ENCODE measurements around the gene ABCC6.

Gene ABCC6

GRCh38 chr16:16143038-16143763 is 80.1 kb downstream of the ABCC6 start:
- H3K79me2 ChIP-seq (ENCODE audit: insufficient read depth, low read length), result no peaks in the 10 kb centered on the region
- H2AFZ ChIP-seq (ENCODE audit: low read depth, low read length), result no peak overlapping the region
- peaks cover 60% of the 10 kb centered on the region for H3K36me3 ChIP-seq (ENCODE audit: insufficient read depth, low read length)
- no peak overlapping the region for H3K27ac ChIP-seq (ENCODE audit: low read length)
- H3K4me1 ChIP-seq (ENCODE audit: insufficient read depth, low read length), result no peaks in the 10 kb centered on the region
- H3K9ac ChIP-seq (ENCODE audit: low read depth, low read length), result no peak overlapping the region
- peak; percentile 42; the same call in 1 of the 3 replicates for ATAC-seq (ENCODE audit: insufficient read depth, low read depth)
- DNase-seq, result peak; percentile 34
- no peak overlapping the region for H3K4me3 ChIP-seq (ENCODE audit: low read depth in 1 of 2, low read length in 2 of 2)
- TF ChIP-seq CTCF (IDR thresholded peaks at IDR 0.05; ENCODE audit: borderline replicate concordance, extremely low read depth, low read length, poor library complexity, severe bottlenecking) (peak; percentile 58), EZH2 (IDR thresholded peaks at IDR 0.05; ENCODE audit: borderline replicate concordance, low read depth, low read length, severe bottlenecking) (no peak)
- H4K20me1 ChIP-seq (ENCODE audit: insufficient read depth, low read length), result peaks cover 4% of the 10 kb centered on the region
- H3K27me3 ChIP-seq (ENCODE audit: insufficient read depth, low read length, poor library complexity), result no peaks in the 10 kb centered on the region
- H3K4me2 ChIP-seq (ENCODE audit: insufficient read depth, low read length), result no peak overlapping the region
- no peaks in the 10 kb centered on the region for H3K9me3 ChIP-seq (ENCODE audit: insufficient read depth, low read length, severe bottlenecking)

DNA sequence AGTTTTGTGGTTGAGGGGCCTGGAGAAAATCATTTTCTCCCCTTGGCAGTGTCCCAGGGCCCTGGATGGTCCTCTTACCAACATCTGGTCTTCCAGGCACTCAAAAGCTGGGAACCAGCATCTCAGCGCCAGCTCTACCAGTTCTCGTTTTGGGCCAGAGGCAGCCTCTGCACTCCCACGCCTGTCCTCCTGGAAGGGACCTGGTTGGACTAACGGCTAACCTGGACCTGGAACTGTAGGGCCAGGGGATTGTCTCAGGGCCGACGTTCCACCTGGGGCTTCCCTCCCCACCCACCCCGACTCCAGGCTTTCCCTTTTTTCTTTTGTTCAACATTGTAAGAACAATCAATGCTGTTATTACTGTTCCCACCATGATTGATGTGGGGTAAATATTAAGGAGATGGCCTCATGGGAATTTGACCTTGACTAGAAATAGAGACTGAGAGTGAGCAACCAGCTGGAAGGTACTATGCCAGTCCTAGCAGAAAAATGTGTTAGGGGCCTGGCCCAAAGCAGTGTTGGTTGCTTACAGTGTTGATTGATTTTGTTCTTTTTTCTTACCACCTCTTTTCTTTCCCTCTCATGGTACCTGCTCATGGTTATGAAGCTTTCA is 81.4 kb downstream of the ABCC6 start:
- Histone ChIP-seq H3K79me2 (ENCODE audit: insufficient read depth, low read length) (no peaks in the 10 kb centered on the region), H3K4me3 (ENCODE audit: low read depth in 1 of 2, low read length in 2 of 2) (no peak overlapping the region), H4K20me1 (ENCODE audit: insufficient read depth, low read length) (peaks cover 4% of the 10 kb centered on the region; the same call in 1 of the 2 replicates), H2AFZ (ENCODE audit: low read depth, low read length) (no peak overlapping the region), H3K27me3 (ENCODE audit: insufficient read depth, low read length, poor library complexity) (no peaks in the 10 kb centered on the region), H3K4me1 (ENCODE audit: insufficient read depth, low read length) (no peaks in the 10 kb centered on the region), H3K4me2 (ENCODE audit: insufficient read depth, low read length) (no peak overlapping the region), H3K36me3 (ENCODE audit: insufficient read depth, low read length) (peaks cover 73% of the 10 kb centered on the region), H3K9ac (ENCODE audit: low read depth, low read length) (no peak overlapping the region), H3K9me3 (ENCODE audit: insufficient read depth, low read length, severe bottlenecking) (no peaks in the 10 kb centered on the region), H3K27ac (ENCODE audit: low read length) (no peak overlapping the region)
- ATAC-seq (ENCODE audit: insufficient read depth, low read depth) (no peak), DNase-seq (no peak)
- TF ChIP-seq CTCF (IDR thresholded peaks at IDR 0.05; ENCODE audit: borderline replicate concordance, extremely low read depth, low read length, poor library complexity, severe bottlenecking), result no peak
- TF ChIP-seq EZH2 (IDR thresholded peaks at IDR 0.05; ENCODE audit: borderline replicate concordance, low read depth, low read length, severe bottlenecking), result no peak

GRCh38 chr16:16141141-16141540 is 82.2 kb downstream of the ABCC6 start:
- Histone ChIP-seq H4K20me1 (ENCODE audit: insufficient read depth, low read length) (peaks cover 4% of the 10 kb centered on the region; the same call in 1 of the 2 replicates), H3K27me3 (ENCODE audit: insufficient read depth, low read length, poor library complexity) (no peaks in the 10 kb centered on the region), H3K79me2 (ENCODE audit: insufficient read depth, low read length) (no peaks in the 10 kb centered on the region), H3K36me3 (ENCODE audit: insufficient read depth, low read length) (peaks cover 77% of the 10 kb centered on the region), H2AFZ (ENCODE audit: low read depth, low read length) (no peak overlapping the region), H3K4me2 (ENCODE audit: insufficient read depth, low read length) (no peak overlapping the region), H3K9ac (ENCODE audit: low read depth, low read length) (no peak overlapping the region; the same call in 1 of the 2 replicates), H3K27ac (ENCODE audit: low read length) (no peak overlapping the region), H3K4me3 (ENCODE audit: low read depth in 1 of 2, low read length in 2 of 2) (no peak overlapping the region), H3K9me3 (ENCODE audit: insufficient read depth, low read length, severe bottlenecking) (no peaks in the 10 kb centered on the region), H3K4me1 (ENCODE audit: insufficient read depth, low read length) (no peaks in the 10 kb centered on the region)
- no peak for ATAC-seq (ENCODE audit: insufficient read depth, low read depth)
- no peak for TF ChIP-seq EZH2 (IDR thresholded peaks at IDR 0.05; ENCODE audit: borderline replicate concordance, low read depth, low read length, severe bottlenecking)
- no peak for TF ChIP-seq CTCF (IDR thresholded peaks at IDR 0.05; ENCODE audit: borderline replicate concordance, extremely low read depth, low read length, poor library complexity, severe bottlenecking)
- DNase-seq, result no peak
